GM18520 (cell line): Measurements from ENCODE around the gene FMNL2.
A peak's percentile ranks its signal among the peaks of the same experiment; 100 is the strongest.
"Not testable (repeated sequence)": the region's sequence is repeated elsewhere in the genome, so short reads cannot be mapped to it uniquely, and the experiment has no call there.

Source experiments
- ATAC-seq: cut with Tn5 transposase; IDR thresholded peaks from one replicate; pipeline ENCODE4 v1.9.1; 2021; ENCODE audit not compliant: unreplicated experiment

Gene FMNL2

DNA sequence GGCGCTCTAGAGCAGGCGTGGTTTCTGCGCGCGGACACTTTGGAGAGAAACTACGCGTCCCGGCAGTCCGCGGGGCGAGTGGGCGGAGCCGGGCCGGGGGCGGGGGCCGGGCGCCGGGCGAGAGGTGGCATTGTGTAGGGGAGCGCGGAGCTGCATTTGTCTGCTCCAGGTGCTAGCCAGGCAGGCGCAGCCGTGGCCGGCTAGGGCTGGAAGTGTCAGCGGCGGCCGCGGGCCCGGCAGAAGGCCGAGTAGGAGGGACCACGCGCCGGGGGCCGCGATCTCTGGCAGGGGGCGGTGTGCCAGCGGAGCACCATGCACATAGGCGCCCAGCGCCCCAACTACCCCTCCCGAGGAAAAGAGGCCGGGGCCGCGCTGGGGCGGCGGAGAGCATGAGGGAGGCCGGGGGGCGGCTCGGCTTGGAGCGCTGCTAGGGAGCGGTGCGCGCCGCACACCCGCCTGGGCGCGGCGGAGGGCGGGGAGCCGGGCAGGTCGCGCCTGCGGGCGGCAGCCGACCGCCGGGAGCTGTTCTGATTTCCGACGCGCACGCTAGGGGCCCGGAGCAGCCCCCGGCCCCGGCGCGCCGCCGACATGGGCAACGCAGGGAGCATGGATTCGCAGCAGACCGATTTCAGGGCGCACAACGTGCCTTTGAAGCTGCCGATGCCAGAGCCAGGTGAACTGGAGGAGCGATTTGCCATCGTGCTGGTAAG, at the start of gene FMNL2:
FMNL2 (plus strand) TSS at position 159 of the 710 bp plus-strand sequence.
- peak; percentile 58 for ATAC-seq

DNA sequence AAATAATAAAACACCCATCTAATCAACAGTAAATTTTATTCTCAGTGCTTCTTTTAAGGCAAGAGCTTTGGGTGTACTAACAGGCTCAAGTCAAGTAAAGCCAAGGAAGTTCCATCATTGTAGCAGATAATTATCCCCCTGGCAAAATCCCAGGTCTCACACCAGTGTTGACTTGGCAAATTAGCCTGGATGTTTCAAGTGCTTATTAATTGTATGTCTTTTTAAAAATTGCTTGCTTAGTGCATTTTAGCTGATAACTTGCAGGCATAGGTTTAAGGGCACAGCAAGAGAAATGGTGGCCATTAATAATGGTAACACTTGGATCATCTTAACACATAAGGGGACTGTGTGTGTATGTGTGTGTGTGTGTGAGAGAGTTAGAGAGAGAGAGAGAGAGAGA, 42.0 kb upstream of the FMNL2 start:
- ATAC-seq = no peak

DNA sequence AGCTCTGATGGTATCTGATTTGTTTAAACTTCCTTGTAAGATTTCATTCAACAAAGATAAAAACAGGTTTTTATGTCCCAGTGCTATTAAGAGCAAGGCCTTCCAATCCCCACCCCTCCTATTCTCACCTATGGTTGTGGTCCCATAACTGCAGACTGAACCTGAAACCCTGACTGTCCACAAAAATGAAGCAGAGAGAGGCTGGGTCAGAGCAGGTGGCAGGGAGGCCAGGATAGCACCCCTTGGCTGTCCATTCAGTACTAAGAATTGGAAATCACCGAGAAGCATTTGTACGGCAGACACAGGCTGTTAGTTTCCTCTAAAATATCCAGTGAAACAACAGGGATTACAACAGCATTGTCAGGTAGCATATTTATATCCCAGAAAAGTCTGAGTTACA, 37.3 kb upstream of the FMNL2 start:
- no peak for ATAC-seq

- no peak for ATAC-seq
Measured at GRCh38 chr2:152298754-152299153, 36.2 kb upstream of the FMNL2 start.

- ATAC-seq = no peak
Measured at GRCh38 chr2:152301131-152301530, 33.8 kb upstream of the FMNL2 start.

DNA sequence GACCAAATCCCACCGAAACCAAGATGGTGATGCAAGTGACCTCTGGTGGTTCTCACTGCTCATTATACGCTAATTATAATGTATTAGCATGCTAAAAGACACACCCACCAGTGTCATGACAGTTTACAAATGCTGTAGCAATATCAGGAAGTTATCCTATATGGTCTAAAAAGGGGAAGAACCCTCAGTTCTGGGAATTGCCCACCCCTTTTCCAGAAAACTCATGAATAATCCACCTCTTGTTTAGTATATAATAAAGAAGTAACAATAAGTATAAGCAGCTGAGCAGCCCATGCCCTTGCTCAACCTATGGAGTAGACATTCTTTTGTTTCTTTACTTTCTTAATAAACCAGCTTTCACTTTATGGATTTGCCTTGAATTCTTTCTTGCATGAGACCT, 31.0 kb upstream of the FMNL2 start:
- ATAC-seq = no peak

- no peak for ATAC-seq
Measured at GRCh38 chr2:152304836-152305235, 30.1 kb upstream of the FMNL2 start.

DNA sequence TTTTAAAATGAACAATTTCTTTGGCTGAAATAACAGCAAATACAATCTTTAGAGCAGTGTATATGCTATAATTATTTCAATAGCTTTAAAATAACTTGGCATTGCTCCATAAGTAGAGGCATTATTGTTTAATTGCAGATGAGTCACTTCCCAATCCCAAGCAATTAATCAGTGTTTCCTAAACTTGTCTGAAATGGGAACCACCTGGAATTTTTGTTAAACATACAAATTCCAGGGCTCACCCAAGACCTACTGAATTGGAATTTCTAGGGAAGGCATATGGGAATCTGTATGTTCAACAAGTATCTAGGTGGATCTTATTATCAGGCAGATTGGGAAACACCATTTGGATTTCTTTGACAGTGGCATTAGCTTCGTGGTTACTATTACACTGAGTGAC, 27.1 kb upstream of the FMNL2 start:
- no peak for ATAC-seq

GRCh38 chr2:152309352-152310214, 25.4 kb upstream of the FMNL2 start:
- no peak for ATAC-seq

DNA sequence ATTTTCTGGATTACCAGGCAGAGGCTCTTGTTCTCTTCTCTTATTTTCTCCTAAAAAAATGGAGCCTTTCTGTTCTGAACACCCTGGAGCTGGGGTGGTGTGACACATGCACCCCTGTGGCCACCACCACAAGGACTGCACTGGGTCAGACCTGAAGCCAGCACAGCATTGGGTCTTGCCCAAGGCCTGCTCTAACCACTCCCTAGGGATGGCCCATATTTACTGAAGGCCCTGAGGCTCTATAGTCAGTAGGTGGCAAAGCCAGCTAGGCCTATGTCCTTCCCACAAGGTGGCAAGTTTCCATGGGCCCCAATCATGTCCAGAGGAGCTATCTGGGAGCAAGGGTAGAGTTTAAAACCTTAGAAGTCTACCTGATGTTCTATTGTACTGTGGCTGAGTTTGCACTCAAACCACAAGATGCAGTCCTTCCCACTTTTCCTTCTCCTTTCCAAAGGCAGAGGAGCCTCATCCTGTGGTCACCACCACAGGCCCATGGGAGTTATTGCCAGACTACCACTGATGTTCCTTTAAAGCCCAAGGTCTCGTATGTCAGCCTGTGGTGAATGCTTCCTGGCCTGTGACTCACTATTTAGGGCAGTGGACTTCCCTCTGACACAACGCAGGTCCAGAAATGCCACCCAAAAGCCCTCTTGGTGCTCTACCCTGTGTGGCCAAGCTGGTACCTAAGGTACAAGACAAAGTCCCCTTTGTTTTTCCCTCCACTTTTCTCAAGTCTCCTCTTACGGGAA, 15.0 kb upstream of the FMNL2 start:
- ATAC-seq = no peak

DNA sequence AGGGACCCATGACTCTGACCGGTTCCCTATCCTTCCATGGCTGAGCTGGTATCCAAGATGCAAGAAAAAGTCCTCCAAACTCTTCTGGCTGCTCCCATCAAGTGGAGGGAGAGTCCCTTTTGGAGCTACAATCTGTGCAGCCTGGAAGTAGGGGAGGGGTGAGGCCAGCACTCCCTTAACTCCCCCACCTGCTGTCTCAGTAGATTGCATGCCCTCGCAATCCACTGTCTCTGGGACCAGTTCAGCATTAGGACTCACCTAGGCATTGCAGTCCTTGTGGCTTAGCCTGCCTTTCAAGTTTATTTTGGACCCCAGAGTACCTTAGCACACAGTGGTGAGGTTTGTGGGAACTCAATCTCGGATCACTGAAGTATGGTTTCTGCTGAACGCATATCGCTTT, 14.2 kb upstream of the FMNL2 start:
- ATAC-seq = no peak

- no peak for ATAC-seq
Measured at GRCh38 chr2:152322222-152322621, 12.8 kb upstream of the FMNL2 start.

DNA sequence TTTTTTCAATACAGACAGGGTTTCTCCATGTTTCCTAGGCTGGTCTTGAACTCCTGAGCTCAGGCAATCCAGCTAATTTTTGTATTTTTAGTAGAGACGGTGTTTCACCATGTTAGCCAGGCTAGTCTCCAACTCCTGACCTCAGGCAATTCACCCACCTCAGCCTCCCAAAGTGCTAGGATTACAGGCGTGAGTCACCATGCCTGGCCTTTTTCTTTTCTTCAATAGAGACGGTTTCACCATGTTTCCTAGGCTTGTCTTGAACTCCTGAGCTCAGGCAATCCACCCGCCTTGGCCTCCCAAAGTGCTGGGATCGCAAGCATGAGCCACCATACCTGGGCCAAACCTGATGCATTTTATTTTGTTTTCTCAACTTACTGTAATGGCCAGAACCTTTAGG, 9.8 kb upstream of the FMNL2 start:
- ATAC-seq = not testable (repeated sequence)

GRCh38 chr2:152326710-152327109, 8.3 kb upstream of the FMNL2 start:
- no peak for ATAC-seq

- no peak for ATAC-seq
Measured at GRCh38 chr2:152328013-152328412, 7.0 kb upstream of the FMNL2 start.

DNA sequence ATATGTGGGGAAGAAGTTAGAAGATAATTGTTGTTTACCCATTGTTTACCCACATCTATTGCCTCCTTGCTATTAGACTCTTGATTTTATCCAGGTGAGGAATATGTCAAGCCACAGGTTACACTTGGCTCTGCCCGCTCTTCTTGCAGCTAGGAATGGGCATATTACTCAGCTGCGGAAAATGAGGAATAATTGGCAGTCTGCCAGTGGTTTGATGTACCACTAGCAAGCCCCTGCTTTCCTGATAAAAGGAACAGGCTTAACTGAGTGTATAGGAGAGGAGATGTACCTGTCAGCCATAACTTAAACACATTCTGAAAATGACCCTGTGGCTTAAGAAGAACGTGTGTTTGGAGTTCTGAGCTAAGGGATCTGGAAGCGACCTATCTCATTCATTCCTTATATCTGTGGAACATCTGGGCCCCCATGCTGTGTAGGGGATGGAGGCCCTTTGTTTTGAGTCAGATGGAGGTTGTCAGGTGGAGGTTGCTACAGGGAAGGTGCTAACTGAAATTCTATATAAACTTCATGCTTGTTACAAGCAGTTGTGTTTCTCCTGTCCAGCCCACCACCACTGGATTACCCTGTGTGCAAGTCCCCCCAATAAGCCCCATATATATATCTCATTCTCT, 4.6 kb upstream of the FMNL2 start:
- ATAC-seq = no peak

DNA sequence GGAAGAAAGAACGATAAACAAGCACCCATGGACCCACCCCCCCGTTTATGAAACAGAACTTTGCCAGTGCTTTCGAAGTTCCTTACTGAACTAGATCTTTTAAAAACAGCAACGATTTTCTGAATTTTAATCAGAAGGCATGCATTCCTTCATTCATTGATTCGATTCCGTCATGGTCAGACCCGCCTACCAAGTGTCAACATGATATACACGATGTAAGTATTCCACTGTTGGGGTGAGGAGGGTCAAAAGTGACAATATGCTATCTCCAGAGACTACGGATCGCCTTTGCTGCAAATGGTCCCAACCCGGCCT, 316 bp upstream of the FMNL2 start:
- no peak for ATAC-seq

DNA sequence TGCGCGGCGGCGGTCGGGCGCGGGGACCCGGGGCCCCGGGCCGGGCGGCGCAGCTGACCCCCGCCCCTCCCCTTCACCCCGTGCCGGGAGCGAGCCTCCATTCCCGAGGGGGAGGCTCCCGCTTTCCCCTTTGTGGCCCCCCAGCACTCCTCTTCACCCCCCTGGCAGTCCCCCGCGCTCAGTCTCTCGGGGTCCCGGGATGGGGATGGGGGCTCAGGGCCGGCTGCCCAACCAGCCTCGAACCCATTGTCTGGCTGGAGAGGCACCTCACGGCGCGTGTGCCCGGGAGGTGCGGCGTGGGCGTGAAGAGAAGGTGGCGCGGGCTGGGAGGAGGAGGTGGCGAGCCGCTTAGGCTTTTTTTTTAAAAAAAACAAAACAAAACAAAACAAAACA, 748 bp downstream of the FMNL2 start:
- ATAC-seq = no peak

DNA sequence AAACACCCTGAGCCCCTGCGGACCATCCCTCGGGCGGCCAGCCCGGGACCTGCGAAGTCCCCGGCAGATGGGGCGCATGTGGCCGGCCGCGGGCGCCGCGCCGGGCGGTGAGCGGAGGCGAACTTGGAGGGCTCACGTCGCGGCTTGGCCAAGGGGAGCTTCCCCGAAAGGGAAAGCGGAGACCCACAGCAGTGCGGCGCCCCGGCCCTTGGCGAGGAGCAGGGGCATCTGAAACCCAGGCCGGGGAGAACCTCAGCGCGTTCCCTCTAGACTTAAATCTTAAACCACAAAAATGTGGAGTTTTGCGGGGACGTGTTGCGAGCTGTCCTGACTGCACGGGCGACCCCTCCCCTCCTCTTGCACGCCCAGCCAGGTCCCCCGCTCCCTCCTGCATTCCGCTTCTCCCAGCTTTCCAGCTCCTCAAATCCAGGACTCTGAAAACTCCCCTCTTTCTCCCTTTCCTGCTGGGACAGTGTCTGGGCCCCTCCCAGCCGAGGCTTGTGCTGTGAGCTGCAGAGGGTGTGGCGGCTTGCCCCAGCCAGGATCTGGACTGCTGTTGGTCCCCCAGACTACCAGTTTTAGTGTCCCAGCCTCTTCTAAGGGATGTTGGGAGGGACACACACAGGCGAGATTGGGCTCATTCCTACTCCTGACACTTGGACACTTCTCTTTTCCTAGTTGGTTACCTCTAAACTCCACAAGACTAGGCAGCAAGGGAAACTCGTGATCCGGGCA, 1.3 kb downstream of the FMNL2 start:
- no peak for ATAC-seq

GRCh38 chr2:152336854-152337510, 2.0 kb downstream of the FMNL2 start:
- ATAC-seq = no peak
